Breast epithelium (tissue), 4 donors: ENCODE data around the gene ANKRD13D. TPM values are rescaled to one million over a fixed set of nuclear protein-coding genes. Genes with fewer than 3 reads are reported as not detected.

ENCODE experiments used
- DNase-seq, 2 donors: peaks; one replicate each; pipeline ENCODE4 v3.0.0-alpha.2; 2019; ENCODE audit warnings: low spot score in 2 of 2
- H3K27ac ChIP-seq, 2 donors: fragments of 200-600 bp; sonication (generic) in 1 of 2; one replicate each; pipeline ENCODE4 v1.5.1; 2016 to 2019; ENCODE audit warnings: mild to moderate bottlenecking in 1 of 2
- H3K27me3 ChIP-seq, 2 donors: fragments of 200-600 bp; sonication (generic) in 1 of 2; one replicate each; pipeline versions ENCODE4 v1.5.1 to v1.6.0; 2017 to 2019; ENCODE audit warnings: control low read depth in 1 of 2, mild to moderate bottlenecking in 1 of 2
- H3K36me3 ChIP-seq: fragments of 200-600 bp; one replicate; pipeline ENCODE4 v1.5.1; 2019
- H3K4me1 ChIP-seq, 2 donors: fragments of 200-600 bp; sonication (generic); one replicate each; pipeline ENCODE4 v1.5.1; 2016 to 2019; ENCODE audit warnings: control low read depth in 1 of 2
- H3K4me3 ChIP-seq, 3 donors: fragments of 200-600 bp; sonication (generic); 1 replicate in 2 of 3; 2 replicates in 1 of 3; pipeline ENCODE4 v1.5.1; 2016 to 2019; ENCODE audit warnings: mild to moderate bottlenecking in 3 of 3, moderate library complexity in 2 of 3
- H3K9me3 ChIP-seq, 2 donors: fragments of 200-600 bp; sonication (generic) in 1 of 2; one replicate each; pipeline ENCODE4 v1.5.1; 2016 to 2019; ENCODE audit warnings: control low read depth in 1 of 2
- POLR2A ChIP-seq: fragments of 450-650 bp; IDR thresholded peaks from one replicate; pipeline ENCODE4 v1.6.1; 2016; ENCODE audit warnings: antibody characterized with exemption, mild to moderate bottlenecking, moderate library complexity
- POLR2AphosphoS5 ChIP-seq, 3 donors: sonication (generic); formaldehyde crosslinking; IDR thresholded peaks; one replicate each; pipeline ENCODE4 v1.6.1; 2017; ENCODE audit warnings: antibody characterized with exemption in 3 of 3
- intact Hi-C: fragments of 100-400 bp; cut with DNase I; formaldehyde crosslinking; loops from one replicate; pipeline ENCODE4 v1.15.1; 2023; ENCODE audit warnings: low total_unique reads
- total RNA-seq, 3 donors: library from RNA; depleted of rRNA; stranded (reverse); fragments of >200 nt; gene quantifications; one replicate each; pipeline ENCODE4 v1.1.0, GENCODE V29; 2016
- TF ChIP-seq, protein P1 (sequence below), 3 donors: fragments of 450-650 bp; IDR thresholded peaks; one replicate each; pipeline ENCODE4 v1.5.1; 2016 to 2017; ENCODE audit warnings: antibody characterized with exemption in 3 of 3, mild to moderate bottlenecking in 3 of 3, moderate library complexity in 3 of 3

The ANKRD13D gene
- total RNA-seq, 3 donors from 2014 or later = 23.7 to 51.8 (median 40.7) TPM

DNA sequence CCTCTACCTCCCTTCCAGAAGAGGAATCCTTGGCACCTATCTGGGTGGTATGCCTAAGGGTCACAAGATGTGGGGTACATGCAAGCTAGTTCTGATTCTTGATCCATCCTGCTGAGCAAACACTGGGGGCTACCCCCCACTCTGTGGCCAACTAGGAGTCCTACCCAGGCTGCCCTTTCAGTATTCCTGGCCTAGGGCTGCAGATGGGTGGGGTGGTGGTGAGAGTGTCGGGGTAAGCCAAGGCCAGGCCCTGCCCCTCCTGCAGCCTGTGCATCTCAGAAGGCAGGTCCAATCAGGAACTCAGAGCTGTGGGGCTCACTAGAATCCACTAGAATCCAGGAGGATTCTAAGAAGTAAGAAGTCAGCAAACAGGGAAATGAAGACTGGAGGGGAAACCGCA lies 25.1 kb downstream of the ANKRD13D start:
- no peak for DNase-seq
- Histone ChIP-seq H3K4me3 (no peak overlapping the region), H3K4me1 (peaks cover 6 to 19% of the 10 kb centered on the region in 2 donors), H3K36me3 (no peaks in the 10 kb centered on the region), H3K9me3 (no peaks in the 10 kb centered on the region), H3K27me3 (no peaks in the 10 kb centered on the region), H3K27ac (peak overlapping the region; percentile 10 to 91)
- TF ChIP-seq, protein P1, sequence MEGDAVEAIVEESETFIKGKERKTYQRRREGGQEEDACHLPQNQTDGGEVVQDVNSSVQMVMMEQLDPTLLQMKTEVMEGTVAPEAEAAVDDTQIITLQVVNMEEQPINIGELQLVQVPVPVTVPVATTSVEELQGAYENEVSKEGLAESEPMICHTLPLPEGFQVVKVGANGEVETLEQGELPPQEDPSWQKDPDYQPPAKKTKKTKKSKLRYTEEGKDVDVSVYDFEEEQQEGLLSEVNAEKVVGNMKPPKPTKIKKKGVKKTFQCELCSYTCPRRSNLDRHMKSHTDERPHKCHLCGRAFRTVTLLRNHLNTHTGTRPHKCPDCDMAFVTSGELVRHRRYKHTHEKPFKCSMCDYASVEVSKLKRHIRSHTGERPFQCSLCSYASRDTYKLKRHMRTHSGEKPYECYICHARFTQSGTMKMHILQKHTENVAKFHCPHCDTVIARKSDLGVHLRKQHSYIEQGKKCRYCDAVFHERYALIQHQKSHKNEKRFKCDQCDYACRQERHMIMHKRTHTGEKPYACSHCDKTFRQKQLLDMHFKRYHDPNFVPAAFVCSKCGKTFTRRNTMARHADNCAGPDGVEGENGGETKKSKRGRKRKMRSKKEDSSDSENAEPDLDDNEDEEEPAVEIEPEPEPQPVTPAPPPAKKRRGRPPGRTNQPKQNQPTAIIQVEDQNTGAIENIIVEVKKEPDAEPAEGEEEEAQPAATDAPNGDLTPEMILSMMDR (IDR thresholded peaks at IDR 0.05) = no peak
- intact Hi-C loops = loop anchor here (1.0 to 10.0 kb wide), 2 partner anchors 51 to 1149 kb away; no protein-coding TSS in a partner anchor

DNA sequence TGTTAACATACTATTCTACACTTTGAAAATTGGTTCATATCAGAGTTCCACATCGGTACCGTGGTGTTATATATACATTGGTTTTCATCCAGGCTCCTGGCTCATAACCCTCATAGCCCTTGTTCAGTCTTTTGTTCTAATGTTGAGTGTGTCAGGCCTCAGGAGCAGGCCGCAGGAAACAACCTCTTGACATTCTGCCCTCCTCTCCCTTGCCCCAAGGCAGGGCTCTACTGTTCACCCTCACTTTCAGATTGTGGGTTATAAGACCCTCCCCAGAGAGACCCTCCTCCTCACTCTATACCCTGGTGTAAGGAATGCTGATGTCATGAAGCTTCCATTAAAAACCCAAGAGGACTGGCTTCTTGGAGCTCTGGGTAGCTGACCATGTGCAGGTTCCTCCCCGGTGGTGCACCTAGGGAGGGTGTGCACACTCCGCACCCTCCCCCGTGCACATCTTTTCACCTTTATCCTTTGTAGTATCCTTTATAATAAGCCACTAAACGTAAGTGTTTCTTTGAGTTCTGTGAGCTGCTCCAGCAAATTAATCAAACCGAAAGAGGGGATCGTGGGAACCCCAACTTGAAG lies 26.3 kb downstream of the ANKRD13D start:
- Histone ChIP-seq H3K27me3 (no peaks in the 10 kb centered on the region), H3K9me3 (no peaks in the 10 kb centered on the region), H3K27ac (peak overlapping the region in 1 of 2 donors; percentile 91), H3K4me3 (no peak overlapping the region), H3K4me1 (peaks cover 6 to 19% of the 10 kb centered on the region in 2 donors), H3K36me3 (no peaks in the 10 kb centered on the region)
- TF ChIP-seq, protein P1 (IDR thresholded peaks at IDR 0.05) = no peak
- TF ChIP-seq POLR2AphosphoS5 (IDR thresholded peaks at IDR 0.05) = no peak
- TF ChIP-seq POLR2A = no peak
- no peak for DNase-seq
- intact Hi-C loops = loop anchor here (10.0 kb wide), 1 partner anchor 1151 kb away; no protein-coding TSS in a partner anchor

GRCh38 chr11:67316882-67317204 lies 27.7 kb downstream of the ANKRD13D start:
- intact Hi-C loops = loop anchor here (10.0 kb wide), 1 partner anchor 1152 kb away; no protein-coding TSS in a partner anchor
- Histone ChIP-seq H3K27me3 (no peaks in the 10 kb centered on the region), H3K9me3 (no peaks in the 10 kb centered on the region), H3K4me3 (peak overlapping the region; percentile 56 to 97 (median 74)), H3K27ac (peak overlapping the region; percentile 94), H3K36me3 (no peaks in the 10 kb centered on the region), H3K4me1 (peaks cover 6 to 19% of the 10 kb centered on the region in 2 donors)
- TF ChIP-seq POLR2AphosphoS5 (IDR thresholded peaks at IDR 0.05) = no peak
- TF ChIP-seq POLR2A = no peak
- TF ChIP-seq, protein P1 (IDR thresholded peaks at IDR 0.05) = no peak
- DNase-seq = no peak

- Histone ChIP-seq H3K27ac (peak overlapping the region; percentile 94), H3K4me1 (peaks cover 6 to 19% of the 10 kb centered on the region in 2 donors), H3K9me3 (no peaks in the 10 kb centered on the region), H3K27me3 (no peaks in the 10 kb centered on the region), H3K36me3 (no peaks in the 10 kb centered on the region), H3K4me3 (peak overlapping the region; percentile 56 to 97 (median 74))
- peak; percentile 94 to 97 for DNase-seq
- TF ChIP-seq POLR2A = peak; percentile 43
- TF ChIP-seq, protein P1 (IDR thresholded peaks at IDR 0.05) = peak; percentile 91 to 100 (median 99)
- TF ChIP-seq POLR2AphosphoS5 (IDR thresholded peaks at IDR 0.05) = peak; percentile 73 to 82 (median 75)
- intact Hi-C loops = loop anchor here (10.0 kb wide), 1 partner anchor 1153 kb away; no protein-coding TSS in a partner anchor
These were observed 28.2 kb downstream of the ANKRD13D start for GRCh38 chr11:67317205-67317887.
